Central memory CD8-positive, alpha-beta T cell (primary cell): ENCODE results near the gene STX2.
"Not testable (repeated sequence)": the region's sequence is repeated elsewhere in the genome, so short reads cannot be mapped to it uniquely, and the experiment has no call there.

Experiments
- ATAC-seq: fragments of 150-1000 bp; cut with Tn5 transposase; replicated peaks from 2 replicates; pipeline ENCODE4 v1.10.0; 2022; ENCODE audit warnings: mild to moderate bottlenecking, moderate FRiP score, moderate number of reproducible peaks; ENCODE audit not compliant: poor library complexity, severe bottlenecking; ENCODE audit errors: extremely low read depth
- DNase-seq, 2 donors: peaks; one replicate each; pipeline ENCODE4 v3.0.0; 2021; ENCODE audit warnings: low spot score in 2 of 2
- H3K27ac Mint-ChIP-seq: one replicate; pipeline ENCODE4 v1.8.0; 2022; ENCODE audit warnings: low read depth, mild to moderate bottlenecking, moderate library complexity, mixed read lengths
- H3K27me3 Mint-ChIP-seq: one replicate; pipeline ENCODE4 v1.8.0; 2022; ENCODE audit warnings: mixed read lengths
- H3K36me3 Mint-ChIP-seq: one replicate; pipeline ENCODE4 v1.8.0; 2022; ENCODE audit warnings: mild to moderate bottlenecking, moderate library complexity, mixed read lengths; ENCODE audit not compliant: insufficient read depth
- H3K4me1 Mint-ChIP-seq: one replicate; pipeline ENCODE4 v1.8.0; 2022; ENCODE audit warnings: mixed read lengths
- H3K4me3 Mint-ChIP-seq: one replicate; pipeline ENCODE4 v1.8.0; 2022; ENCODE audit warnings: mild to moderate bottlenecking, moderate library complexity, mixed read lengths
- H3K9me3 Mint-ChIP-seq: one replicate; pipeline ENCODE4 v1.8.0; 2022; ENCODE audit warnings: mixed read lengths

Gene STX2

DNA sequence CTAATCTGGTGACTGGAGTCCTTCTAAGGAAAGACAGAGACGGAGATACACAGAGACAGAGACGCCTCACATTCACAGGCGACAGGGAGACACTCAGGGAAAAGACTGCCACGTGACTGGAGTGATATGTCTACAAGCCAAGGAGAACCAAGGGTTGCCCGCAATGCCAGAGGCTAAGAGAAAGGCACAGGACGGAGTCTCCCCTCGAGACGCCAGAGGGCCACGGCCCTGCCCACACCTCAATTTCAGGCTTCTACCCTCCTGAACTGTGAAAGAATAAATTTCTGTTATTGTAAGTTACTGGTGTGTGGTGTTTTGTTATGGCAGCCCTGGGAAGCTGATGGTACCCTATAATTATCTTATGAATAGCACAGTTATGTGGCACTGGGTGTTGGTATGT lies 21.3 kb upstream of the STX2 start:
- H3K27me3 Mint-ChIP-seq = peaks cover 13% of the 10 kb centered on the region
- H3K4me1 Mint-ChIP-seq = no peaks in the 10 kb centered on the region
- DNase-seq (no peak), ATAC-seq (no peak)
- no peak overlapping the region for H3K4me3 Mint-ChIP-seq
- H3K27ac Mint-ChIP-seq = no peak overlapping the region
- peaks cover 6% of the 10 kb centered on the region for H3K9me3 Mint-ChIP-seq
- no peaks in the 10 kb centered on the region for H3K36me3 Mint-ChIP-seq

GRCh38 chr12:130859161-130859560 lies 20.1 kb upstream of the STX2 start:
- H3K27ac Mint-ChIP-seq = no peak overlapping the region
- no peak for DNase-seq
- H3K9me3 Mint-ChIP-seq = peaks cover 6% of the 10 kb centered on the region
- peaks cover 17% of the 10 kb centered on the region for H3K27me3 Mint-ChIP-seq
- H3K4me1 Mint-ChIP-seq = no peaks in the 10 kb centered on the region
- H3K36me3 Mint-ChIP-seq = no peaks in the 10 kb centered on the region
- H3K4me3 Mint-ChIP-seq = no peak overlapping the region
- ATAC-seq = no peak

- Mint-ChIP-seq H3K9me3 (peaks cover 6% of the 10 kb centered on the region), H3K4me1 (no peaks in the 10 kb centered on the region), H3K36me3 (no peaks in the 10 kb centered on the region), H3K27ac (no peak overlapping the region), H3K27me3 (peaks cover 24% of the 10 kb centered on the region), H3K4me3 (no peak overlapping the region)
- DNase-seq = no peak
- no peak for ATAC-seq
Measured at GRCh38 chr12:130858084-130858483, 19.0 kb upstream of the STX2 start.

DNA sequence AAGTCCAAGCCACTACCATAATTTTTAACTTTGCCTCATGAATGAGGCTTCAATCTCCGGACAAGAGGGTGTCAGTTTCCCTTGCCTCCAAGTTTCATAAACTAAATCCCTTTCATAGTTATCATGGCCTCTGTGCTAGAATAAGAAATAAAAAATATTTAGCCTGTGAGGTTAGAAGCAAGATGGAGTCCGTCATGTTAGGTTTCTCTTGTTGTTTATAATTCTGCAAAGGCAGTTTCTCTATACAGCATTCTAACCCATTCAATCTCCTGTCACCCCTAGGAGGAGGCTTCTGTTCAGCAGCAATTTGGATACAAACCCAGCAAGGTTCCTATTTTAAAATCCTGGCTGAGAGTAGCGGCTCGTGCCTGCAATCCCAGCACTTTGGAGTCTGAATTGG lies 17.0 kb upstream of the STX2 start:
- Mint-ChIP-seq H3K27ac (no peak overlapping the region), H3K27me3 (peaks cover 24% of the 10 kb centered on the region)

GRCh38 chr12:130850418-130851021 lies 11.5 kb upstream of the STX2 start:
- no peaks in the 10 kb centered on the region for H3K9me3 Mint-ChIP-seq
- H3K27ac Mint-ChIP-seq = no peak overlapping the region
- DNase-seq (no peak), ATAC-seq (no peak)
- H3K4me3 Mint-ChIP-seq = no peak overlapping the region
- H3K4me1 Mint-ChIP-seq = no peaks in the 10 kb centered on the region
- H3K27me3 Mint-ChIP-seq = peaks cover 10% of the 10 kb centered on the region
- no peaks in the 10 kb centered on the region for H3K36me3 Mint-ChIP-seq

More for the DNA sequence above, 17.0 kb upstream of the STX2 start:
- Mint-ChIP-seq H3K36me3 (no peaks in the 10 kb centered on the region), H3K4me3 (no peak overlapping the region), H3K9me3 (no peaks in the 10 kb centered on the region), H3K4me1 (no peaks in the 10 kb centered on the region)
- DNase-seq = no peak
- ATAC-seq = no peak

- Mint-ChIP-seq H3K36me3 (no peaks in the 10 kb centered on the region), H3K27ac (no peak overlapping the region), H3K4me1 (no peaks in the 10 kb centered on the region), H3K4me3 (no peak overlapping the region), H3K9me3 (no peaks in the 10 kb centered on the region), H3K27me3 (peaks cover 10% of the 10 kb centered on the region)
- DNase-seq = no peak
- ATAC-seq = no peak
Measured at GRCh38 chr12:130849561-130850417, 10.7 kb upstream of the STX2 start.

DNA sequence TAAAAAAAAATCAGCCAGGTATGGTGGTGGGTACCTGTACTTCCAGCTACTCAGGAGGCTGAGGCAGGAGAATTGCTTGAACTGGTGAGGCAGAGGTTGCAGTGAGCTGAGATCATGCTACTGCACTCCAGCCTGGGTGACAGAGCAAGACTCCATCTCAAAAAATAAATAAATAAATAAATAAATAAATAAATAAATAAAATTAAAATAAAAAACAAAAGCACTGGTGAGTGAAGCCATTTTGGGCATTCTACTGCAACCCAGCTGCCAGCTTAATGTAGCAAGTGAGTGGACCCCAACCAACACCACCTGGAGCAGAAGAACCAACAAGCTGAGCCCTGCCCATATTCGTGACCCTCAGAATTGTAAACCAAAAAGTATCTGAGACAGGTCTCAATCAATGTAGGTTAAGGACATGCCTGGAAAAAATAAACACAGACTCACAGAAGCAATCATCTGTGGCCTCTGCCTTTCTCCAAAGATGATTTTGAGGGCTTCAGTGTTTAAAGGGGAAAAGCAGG lies 9.8 kb upstream of the STX2 start:
- H3K4me3 Mint-ChIP-seq, H3K36me3 Mint-ChIP-seq, H3K27ac Mint-ChIP-seq: not testable (repeated sequence)

DNA sequence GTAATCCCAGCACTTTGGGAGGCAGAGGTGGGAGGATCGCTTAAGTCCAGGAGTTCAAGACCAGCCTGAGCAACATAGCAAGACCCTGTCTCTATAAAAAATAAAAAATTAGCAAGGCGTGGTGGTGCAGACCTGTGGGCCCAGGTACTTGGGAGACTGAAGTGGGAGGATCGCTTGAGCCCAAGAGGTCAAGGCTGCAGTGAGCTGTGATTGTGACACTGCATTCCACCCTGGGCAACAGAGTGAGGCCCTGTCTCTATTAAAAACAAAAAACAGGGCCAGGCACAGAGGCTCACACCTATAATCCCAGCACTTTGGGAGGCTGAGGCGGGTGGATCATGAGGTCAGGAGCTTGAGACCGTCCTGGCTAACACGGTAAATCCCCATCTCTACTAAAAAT lies 9.1 kb upstream of the STX2 start:
- H3K36me3 Mint-ChIP-seq, H3K4me3 Mint-ChIP-seq, H3K27me3 Mint-ChIP-seq, DNase-seq, H3K27ac Mint-ChIP-seq, H3K9me3 Mint-ChIP-seq, ATAC-seq, H3K4me1 Mint-ChIP-seq: not testable (repeated sequence)

More for the DNA sequence above, 9.8 kb upstream of the STX2 start:
- not testable (repeated sequence) for ATAC-seq, H3K4me1 Mint-ChIP-seq, DNase-seq, H3K9me3 Mint-ChIP-seq, H3K27me3 Mint-ChIP-seq

DNA sequence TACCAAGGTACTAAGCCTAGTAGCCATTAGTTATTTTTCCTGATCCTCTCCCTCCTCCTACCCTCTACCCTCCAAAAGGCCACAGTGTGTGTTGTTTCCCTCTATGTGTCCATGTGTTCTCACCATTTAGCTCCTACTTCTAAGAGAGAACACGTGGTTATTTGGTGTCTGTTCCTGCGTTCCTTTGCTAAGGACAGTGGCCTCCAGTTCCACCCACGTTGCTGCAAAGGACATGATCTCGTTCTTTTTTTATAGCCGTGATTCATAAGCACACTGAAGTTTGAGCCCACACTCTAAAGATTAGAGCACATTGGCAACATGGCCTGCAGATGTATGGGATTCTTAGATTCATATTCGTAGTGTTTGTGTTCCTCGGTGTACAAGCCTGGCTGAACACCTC lies 8.1 kb upstream of the STX2 start:
- ATAC-seq (no peak), DNase-seq (no peak)
- Mint-ChIP-seq H3K4me3 (no peak overlapping the region), H3K36me3 (no peaks in the 10 kb centered on the region), H3K9me3 (no peaks in the 10 kb centered on the region), H3K4me1 (no peaks in the 10 kb centered on the region), H3K27ac (no peak overlapping the region), H3K27me3 (no peaks in the 10 kb centered on the region)

DNA sequence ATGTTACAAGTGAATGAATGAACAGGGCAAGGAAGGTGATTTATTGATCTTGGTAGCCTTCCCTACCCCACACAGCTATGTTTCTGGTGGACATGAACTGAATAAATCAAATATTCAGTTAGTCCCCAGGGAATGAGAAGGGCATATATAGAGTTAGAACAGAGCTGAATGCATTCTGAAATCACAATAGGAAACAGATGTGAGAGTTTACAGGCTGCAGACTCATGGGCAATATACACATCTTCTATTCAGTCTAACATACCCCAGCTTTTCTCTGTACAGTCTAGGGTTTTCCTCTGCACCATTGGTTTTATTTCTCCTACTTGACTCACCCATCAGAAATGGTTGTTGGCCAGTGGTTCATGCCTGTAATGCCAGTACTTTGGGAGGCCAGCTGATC lies 7.3 kb upstream of the STX2 start:
- no peaks in the 10 kb centered on the region for H3K4me1 Mint-ChIP-seq
- H3K4me3 Mint-ChIP-seq = no peak overlapping the region
- DNase-seq (no peak), ATAC-seq (no peak)
- H3K27ac Mint-ChIP-seq = no peak overlapping the region
- H3K9me3 Mint-ChIP-seq = no peaks in the 10 kb centered on the region
- no peaks in the 10 kb centered on the region for H3K27me3 Mint-ChIP-seq
- no peaks in the 10 kb centered on the region for H3K36me3 Mint-ChIP-seq

GRCh38 chr12:130839770-130840404 lies 837 bp upstream of the STX2 start:
- H3K4me3 Mint-ChIP-seq = peak overlapping the region; percentile 72
- peaks cover 3% of the 10 kb centered on the region for H3K36me3 Mint-ChIP-seq
- H3K27me3 Mint-ChIP-seq = no peaks in the 10 kb centered on the region
- H3K9me3 Mint-ChIP-seq = no peaks in the 10 kb centered on the region
- peak overlapping the region; percentile 54 for H3K27ac Mint-ChIP-seq
- DNase-seq (no peak), ATAC-seq (no peak)
- H3K4me1 Mint-ChIP-seq = peaks cover 18% of the 10 kb centered on the region

DNA sequence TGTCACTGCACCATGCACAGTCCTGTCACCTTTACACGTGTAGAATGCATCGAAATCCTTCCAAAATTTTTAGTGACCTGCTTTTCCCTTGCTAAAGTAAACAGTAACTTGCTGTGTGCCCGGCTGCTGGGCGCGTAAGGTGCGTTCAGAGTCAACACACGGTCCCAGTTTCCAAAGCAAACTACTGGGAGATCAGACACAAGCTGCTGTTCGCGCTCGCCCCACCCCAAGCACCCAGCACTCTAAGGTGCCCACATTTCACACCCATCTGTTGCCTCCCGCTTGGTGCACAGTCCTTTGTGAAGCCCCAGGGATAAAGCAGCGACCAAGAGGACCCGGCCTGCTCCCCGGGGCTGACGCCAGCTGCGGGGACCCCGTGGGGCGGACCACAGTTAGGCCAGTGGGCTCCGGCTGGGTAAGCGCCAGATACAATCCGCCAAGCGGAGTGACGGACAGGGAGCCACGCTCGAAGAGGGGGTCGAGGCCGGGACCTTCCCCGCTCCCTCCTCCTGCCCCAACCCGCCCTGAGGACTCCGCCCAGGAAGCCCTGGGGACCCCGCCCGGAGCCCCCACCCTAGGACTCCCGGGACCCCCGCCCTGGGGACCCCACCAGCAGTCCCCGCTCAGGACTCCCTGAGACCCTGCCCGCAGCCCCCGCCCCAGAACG lies 633 bp downstream of the STX2 start:
- H3K27ac Mint-ChIP-seq = peak overlapping the region; percentile 23
- peaks cover 28% of the 10 kb centered on the region for H3K4me1 Mint-ChIP-seq
- no peaks in the 10 kb centered on the region for H3K9me3 Mint-ChIP-seq
- peak overlapping the region; percentile 72 for H3K4me3 Mint-ChIP-seq
- H3K27me3 Mint-ChIP-seq = no peaks in the 10 kb centered on the region
- H3K36me3 Mint-ChIP-seq = peaks cover 3% of the 10 kb centered on the region
- peak; percentile 28 for ATAC-seq
- DNase-seq = peak in 1 of 2 donors; percentile 14
